GM21529 (cell line): Measurements from ENCODE around the gene ARFGAP1.

Experiments used
- ATAC-seq: cut with Tn5 transposase; IDR thresholded peaks from one replicate; pipeline ENCODE4 v1.9.1; 2021; ENCODE audit not compliant: unreplicated experiment

The ARFGAP1 gene

GRCh38 chr20:63306673-63307537 is 34.3 kb downstream of the ARFGAP1 start:
- no peak for ATAC-seq

- ATAC-seq = no peak
These were observed 35.1 kb downstream of the ARFGAP1 start for GRCh38 chr20:63307538-63308217.

- no peak for ATAC-seq
These were observed 35.8 kb downstream of the ARFGAP1 start for GRCh38 chr20:63308218-63308911.

- no peak for ATAC-seq
These were observed 36.9 kb downstream of the ARFGAP1 start for GRCh38 chr20:63309261-63310071.

- ATAC-seq = no peak
These were observed 37.8 kb downstream of the ARFGAP1 start for GRCh38 chr20:63310265-63310991.

- ATAC-seq = no peak
These were observed 38.7 kb downstream of the ARFGAP1 start for GRCh38 chr20:63311186-63311832.

- ATAC-seq = no peak
These were observed 39.2 kb downstream of the ARFGAP1 start for GRCh38 chr20:63311833-63312243.

- no peak for ATAC-seq
These were observed 39.7 kb downstream of the ARFGAP1 start for GRCh38 chr20:63312273-63312672.

- ATAC-seq = no peak
These were observed 40.2 kb downstream of the ARFGAP1 start for GRCh38 chr20:63312690-63313348.

GRCh38 chr20:63313349-63314014 is 40.9 kb downstream of the ARFGAP1 start:
- ATAC-seq = no peak

GRCh38 chr20:63314015-63314471 is 41.4 kb downstream of the ARFGAP1 start:
- no peak for ATAC-seq

- ATAC-seq = no peak
These were observed 42.1 kb downstream of the ARFGAP1 start for GRCh38 chr20:63314566-63315239.

GRCh38 chr20:63315240-63315689 is 42.7 kb downstream of the ARFGAP1 start:
- no peak for ATAC-seq

GRCh38 chr20:63315731-63316491 is 43.3 kb downstream of the ARFGAP1 start:
- ATAC-seq = no peak

GRCh38 chr20:63316502-63316921 is 43.9 kb downstream of the ARFGAP1 start:
- ATAC-seq = no peak

- ATAC-seq = no peak
These were observed 44.4 kb downstream of the ARFGAP1 start for GRCh38 chr20:63317061-63317460.
